K562 (cell line): Measurements from ENCODE around the gene MAN2B1. TPM values are rescaled to one million over a fixed set of nuclear protein-coding genes. Genes with fewer than 3 reads are reported as not detected.

Experiments
- ATAC-seq: fragments of 200-7000 bp; cut with Tn5 transposase; 3 replicates; pipeline ENCODE4 v1.9.1; 2020; ENCODE audit warnings: moderate library complexity
- BruUV-seq: library from RNA; stranded (reverse); fragments of 400-500 nt; replicated peaks from 2 replicates; lab custom pipeline; 2021; lab: Mats Ljungman, UMichigan
- CTCF ChIA-PET: fragments of 300-600 bp; formaldehyde crosslinking; extraction: SDS; loops from one replicate; lab custom pipeline; 2021; ENCODE audit warnings: low intra/inter-chr PET ratio; lab: Yijun Ruan, JAX
- POLR2A ChIA-PET: fragments of 300-600, 350-650 bp; sonication (Branson Sonifier 250); formaldehyde crosslinking; extraction: SDS; loops from one replicate; lab custom pipeline; 2021; ENCODE audit warnings: antibody characterized with exemption, inconsistent platforms; lab: Yijun Ruan, JAX
- DNase-seq, 4 experiments: peaks; one replicate each; pipeline versions ENCODE4 v3.0.0 to v3.0.0-alpha.2; 2011 to 2018; ENCODE audit warnings: low spot score in 3 of 4, mixed read lengths in 3 of 4; ENCODE audit errors: extremely low read depth in 1 of 4
- FAIRE-seq: peaks from 2 replicates; lab custom pipeline; 2011; peaks lifted over from hg19 to GRCh38; lab: Jason Lieb, UNC
- H2AFZ ChIP-seq: 2 replicates; pipeline ENCODE4 v1.6.0; 2011; ENCODE audit warnings: low read depth, low read length, control low read depth, inconsistent platforms
- H3K27ac ChIP-seq: fragments of 200-600 bp; 3 replicates; pipeline ENCODE4 v1.8.0; 2011; ENCODE audit warnings: low read depth, mild to moderate bottlenecking, control low read depth, inconsistent platforms, low read length, moderate library complexity, mixed read lengths; ENCODE audit errors: extremely low read depth
- H3K27me3 ChIP-seq, 2 experiments: fragments of 300-600 bp in 1 of 2; 2 replicates in 1 of 2; 3 replicates in 1 of 2; pipeline versions ENCODE4 v1.6.0 to v1.8.0; 2011; ENCODE audit warnings: inconsistent platforms in 2 of 2, low read length in 2 of 2, mild to moderate bottlenecking in 1 of 2, mixed read lengths in 1 of 2, moderate library complexity in 1 of 2; ENCODE audit not compliant: control insufficient read depth in 2 of 2, insufficient read depth in 2 of 2
- H3K36me3 ChIP-seq: fragments of 300-600 bp; 3 replicates; pipeline ENCODE4 v1.8.0; 2011; ENCODE audit warnings: mild to moderate bottlenecking, low read length, inconsistent platforms; ENCODE audit not compliant: control insufficient read depth, insufficient read depth
- H3K4me1 ChIP-seq, 2 experiments: fragments of 200-600 bp in 1 of 2; replicated peaks in 1 of 2; 2 replicates in 1 of 2; 3 replicates in 1 of 2; pipeline versions ENCODE4 v1.5.1 to v1.8.0; 2011; ENCODE audit warnings: inconsistent platforms in 2 of 2, low read length in 2 of 2, mild to moderate bottlenecking in 1 of 2, mixed read lengths in 1 of 2, moderate library complexity in 1 of 2; ENCODE audit not compliant: control insufficient read depth in 2 of 2, insufficient read depth in 2 of 2
- H3K4me2 ChIP-seq: 2 replicates; pipeline ENCODE4 v1.6.1; 2011; ENCODE audit warnings: low read length, control low read depth, inconsistent platforms, mixed read lengths; ENCODE audit not compliant: insufficient read depth
- H3K4me3 ChIP-seq: fragments of 200-600 bp; sonication (generic), shearing (Covaris generic); 2 replicates; pipeline ENCODE4 v1.5.1; 2016; ENCODE audit warnings: control low read depth, inconsistent platforms
- H3K79me2 ChIP-seq: fragments of 200-600 bp; 3 replicates; pipeline ENCODE4 v1.8.0; 2011; ENCODE audit warnings: low read length, inconsistent platforms; ENCODE audit not compliant: control insufficient read depth, insufficient read depth
- H3K9ac ChIP-seq, 2 experiments: 2 replicates each; pipeline versions ENCODE4 v1.6.0 to v1.6.1; 2011; ENCODE audit warnings: low read depth in 2 of 2, low read length in 2 of 2, control low read depth in 1 of 2, inconsistent platforms in 1 of 2, mild to moderate bottlenecking in 1 of 2, mixed read lengths in 1 of 2; ENCODE audit not compliant: insufficient read depth in 1 of 2
- H3K9me1 ChIP-seq: one replicate; pipeline ENCODE4 v1.6.0; 2011; ENCODE audit warnings: inconsistent platforms, mild to moderate bottlenecking, low read length, moderate library complexity; ENCODE audit not compliant: control insufficient read depth, insufficient read depth
- H3K9me3 ChIP-seq: replicated peaks from 2 replicates; pipeline ENCODE4 v1.5.1; 2011; ENCODE audit warnings: low read depth, low read length, inconsistent platforms; ENCODE audit not compliant: control insufficient read depth, insufficient read depth
- H4K20me1 ChIP-seq: replicated peaks from 2 replicates; pipeline ENCODE4 v1.6.1; 2011; ENCODE audit warnings: low read length, inconsistent platforms, mixed read lengths; ENCODE audit not compliant: control insufficient read depth, insufficient read depth
- CBX3 ChIP-seq, 2 experiments: IDR thresholded peaks; 1 replicate in 1 of 2; 2 replicates in 1 of 2; pipeline ENCODE4 v1.6.1; 2012; ENCODE audit warnings: inconsistent platforms in 2 of 2, low read length in 2 of 2, borderline replicate concordance in 1 of 2, control low read depth in 1 of 2
- DDX20 ChIP-seq: fragments of 450-650 bp; IDR thresholded peaks from 2 replicates; pipeline ENCODE4 v1.6.1; 2016; ENCODE audit warnings: missing genetic modification characterization, low read depth, mild to moderate bottlenecking, missing compliant biosample characterization, moderate library complexity
- E2F6 ChIP-seq, 2 experiments: IDR thresholded peaks; 2 replicates each; pipeline ENCODE4 v1.6.1; 2011; ENCODE audit warnings: borderline replicate concordance in 1 of 2, control low read depth in 1 of 2, low read depth in 1 of 2, low read length in 1 of 2, mild to moderate bottlenecking in 1 of 2, mixed read lengths in 1 of 2, moderate library complexity in 1 of 2; ENCODE audit not compliant: insufficient read depth in 1 of 2, insufficient read length in 1 of 2, poor library complexity in 1 of 2, severe bottlenecking in 1 of 2; ENCODE audit errors: extremely low read depth in 1 of 2
- KAT7 ChIP-seq: sonication (generic); formaldehyde crosslinking; IDR thresholded peaks from 2 replicates; pipeline ENCODE4 v1.8.0; 2022; ENCODE audit warnings: missing genetic modification reagents, mild to moderate bottlenecking, borderline replicate concordance
- MAX ChIP-seq: sonication (generic); formaldehyde crosslinking; IDR thresholded peaks from 2 replicates; pipeline ENCODE4 v1.9.0; 2022; ENCODE audit warnings: mild to moderate bottlenecking, missing genetic modification reagents
- RREB1 ChIP-seq: fragments of 250-450 bp; sonication (Bioruptor Pico); IDR thresholded peaks from 2 replicates; pipeline ENCODE4 v1.4.0; 2020
- THRA ChIP-seq: fragments of 450-650 bp; IDR thresholded peaks from 2 replicates; pipeline ENCODE4 v1.6.1; 2017; ENCODE audit warnings: mild to moderate bottlenecking, moderate library complexity
- ZHX1 ChIP-seq: fragments of 150-350 bp; conservative IDR thresholded peaks from 2 replicates; pipeline ENCODE4 v1.6.1; 2014; ENCODE audit warnings: low read length
- ZNF184 ChIP-seq: sonication (generic); formaldehyde crosslinking; IDR thresholded peaks from 2 replicates; pipeline ENCODE4 v1.5.0; 2020; ENCODE audit warnings: missing genetic modification reagents
- whole genome bisulfite sequencing: fragments of 100-300 bp; shearing (Covaris generic); methylation state at CpG from one replicate; pipeline ENCODE4 v1.1.6; 2016; ENCODE audit warnings: low coverage, mixed read lengths; ENCODE audit not compliant: insufficient coverage; ENCODE audit errors: missing lambda C conversion rate; 5-methylcytosine and 5-hydroxymethylcytosine counted together
- in situ Hi-C: fragments of 300-500 bp; cut with MboI; formaldehyde crosslinking; loops from 4 replicates; pipeline ENCODE4 v1.15.0; 2018; ENCODE audit warnings: inconsistent platforms, mixed read lengths
- intact Hi-C: fragments of 100-400 bp; cut with micrococcal nuclease; formaldehyde crosslinking; loops from 2 replicates; pipeline ENCODE4 v1.14.2; 2022
- polyA plus RNA-seq, 8 experiments: library from polyadenylated mRNA; depleted of rRNA in 4 of 8; stranded (reverse) in 5 of 8; unstranded in 3 of 8; fragments of >200 nt; fragmentation: Nextera tagmentation in 2 of 8; fragmentation: Illumina TruSeq in 1 of 8; extraction: Ambion mirVana in 2 of 8; extraction: Trizol in 1 of 8; gene quantifications; 2 replicates each; pipeline versions ENCODE4 v1.2.1 to v1.2.3, GENCODE V29; 2011 to 2014; ENCODE audit warnings: inconsistent platforms in 1 of 8, missing spikeins in 1 of 8
- total RNA-seq, 7 experiments: library from RNA; depleted of rRNA in 6 of 7; stranded (reverse); fragments of >200 nt in 6 of 7; fragmentation: Illumina TruSeq in 2 of 7; extraction: Trizol in 2 of 7; gene quantifications; 2 replicates each; pipeline versions ENCODE4 v1.2.1 to v1.2.3, GENCODE V29; 2011 to 2021; ENCODE audit warnings: low replicate concordance in 1 of 7

Gene MAN2B1
- total and polyA plus RNA-seq, 9 of the 15 experiments (the other 6 are each of a cell fraction or from before 2014, with no cell fraction given) = 0.59 to 33.8 (median 11.4) TPM

GRCh38 chr19:12695997-12696365 is 29.4 kb upstream of the MAN2B1 start:
- WGBS = 12% methylated on average over 27 of the region's 36 CpGs
- no TSS peak for BruUV-seq
- Histone ChIP-seq H3K4me2 (peak overlapping the region; percentile 91), H3K27me3 (no peaks in the 10 kb centered on the region; a peak in 1 of 5 replicates), H3K36me3 (peaks cover 52% of the 10 kb centered on the region), H2AFZ (peak overlapping the region; percentile 89), H3K4me3 (peak overlapping the region; percentile 82), H3K27ac (peak overlapping the region; percentile 69), H3K9ac (peak overlapping the region; percentile 68 to 95), H3K9me3 (no peaks in the 10 kb centered on the region), H4K20me1 (no peaks in the 10 kb centered on the region), H3K79me2 (peaks cover 7% of the 10 kb centered on the region; the same call in 2 of the 3 replicates), H3K9me1 (no peaks in the 10 kb centered on the region), H3K4me1 (peaks cover 0 to 29% of the 10 kb centered on the region in 2 experiments; a peak in 3 of 5 replicates)
- POLR2A ChIA-PET = interaction anchor here (0.6 to 2.6 kb wide), 5 partner anchors 11 to 38 kb away, joined by 4 to 21 read pairs (median 5); partner anchors contain the start of genes DHPS and TRIR
- CTCF ChIA-PET = no interaction called here
- intact Hi-C loops (no loop called here), in situ Hi-C loops (no loop called here)
- ATAC-seq (peak; percentile 31), FAIRE-seq (no peak), DNase-seq (peak in 3 of 4 experiments; percentile 33 to 70 (median 67))
- TF ChIP-seq CBX3 (IDR thresholded peaks at IDR 0.05; ENCODE audit: borderline replicate concordance in 1 of 2, low read length in 2 of 2) (peak in 1 of 2 experiments; percentile 10; a peak in 1 of 3 replicates), KAT7 (0 out of 2 replicates have a peak, but pooled peaks have one; percentile 2), E2F6 (IDR thresholded peaks at IDR 0.05; ENCODE audit: borderline replicate concordance in 1 of 2, extremely low read depth in 1 of 2, insufficient read depth in 1 of 2, insufficient read length in 1 of 2, low read depth in 1 of 2, low read length in 1 of 2, poor library complexity in 1 of 2, severe bottlenecking in 1 of 2) (peak in 1 of 2 experiments; percentile 81), DDX20 (no peak), THRA (no peak), ZHX1 (no peak), ZNF184 (CRISPR knock-in tag) (no peak), RREB1 (no peak), MAX (peak; percentile 75; the same call in 1 of the 2 replicates)
